ENCODE measurements around the gene ZNF268.

- no peak for TF ChIP-seq CTCF (tag by site-specific recombination; IDR thresholded peaks at IDR 0.05)
- TF ChIP-seq ZNF391 (tag by site-specific recombination; IDR thresholded peaks at IDR 0.05; ENCODE audit: borderline replicate concordance, low read depth), result no peak
- TF ChIP-seq ZNF621 (tag by site-specific recombination; IDR thresholded peaks at IDR 0.05), result no peak
- no peak for TF ChIP-seq GLIS1 (tag by site-specific recombination; IDR thresholded peaks at IDR 0.05)
- TF ChIP-seq, protein P1, sequence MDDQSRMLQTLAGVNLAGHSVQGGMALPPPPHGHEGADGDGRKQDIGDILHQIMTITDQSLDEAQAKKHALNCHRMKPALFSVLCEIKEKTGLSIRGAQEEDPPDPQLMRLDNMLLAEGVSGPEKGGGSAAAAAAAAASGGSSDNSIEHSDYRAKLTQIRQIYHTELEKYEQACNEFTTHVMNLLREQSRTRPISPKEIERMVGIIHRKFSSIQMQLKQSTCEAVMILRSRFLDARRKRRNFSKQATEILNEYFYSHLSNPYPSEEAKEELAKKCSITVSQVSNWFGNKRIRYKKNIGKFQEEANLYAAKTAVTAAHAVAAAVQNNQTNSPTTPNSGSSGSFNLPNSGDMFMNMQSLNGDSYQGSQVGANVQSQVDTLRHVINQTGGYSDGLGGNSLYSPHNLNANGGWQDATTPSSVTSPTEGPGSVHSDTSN (CRISPR knock-in tag; IDR thresholded peaks at IDR 0.05), result no peak
- TF ChIP-seq ZBTB26 (tag by site-specific recombination; optimal IDR thresholded peaks at IDR 0.05), result no peak
- TF ChIP-seq, protein P2, sequence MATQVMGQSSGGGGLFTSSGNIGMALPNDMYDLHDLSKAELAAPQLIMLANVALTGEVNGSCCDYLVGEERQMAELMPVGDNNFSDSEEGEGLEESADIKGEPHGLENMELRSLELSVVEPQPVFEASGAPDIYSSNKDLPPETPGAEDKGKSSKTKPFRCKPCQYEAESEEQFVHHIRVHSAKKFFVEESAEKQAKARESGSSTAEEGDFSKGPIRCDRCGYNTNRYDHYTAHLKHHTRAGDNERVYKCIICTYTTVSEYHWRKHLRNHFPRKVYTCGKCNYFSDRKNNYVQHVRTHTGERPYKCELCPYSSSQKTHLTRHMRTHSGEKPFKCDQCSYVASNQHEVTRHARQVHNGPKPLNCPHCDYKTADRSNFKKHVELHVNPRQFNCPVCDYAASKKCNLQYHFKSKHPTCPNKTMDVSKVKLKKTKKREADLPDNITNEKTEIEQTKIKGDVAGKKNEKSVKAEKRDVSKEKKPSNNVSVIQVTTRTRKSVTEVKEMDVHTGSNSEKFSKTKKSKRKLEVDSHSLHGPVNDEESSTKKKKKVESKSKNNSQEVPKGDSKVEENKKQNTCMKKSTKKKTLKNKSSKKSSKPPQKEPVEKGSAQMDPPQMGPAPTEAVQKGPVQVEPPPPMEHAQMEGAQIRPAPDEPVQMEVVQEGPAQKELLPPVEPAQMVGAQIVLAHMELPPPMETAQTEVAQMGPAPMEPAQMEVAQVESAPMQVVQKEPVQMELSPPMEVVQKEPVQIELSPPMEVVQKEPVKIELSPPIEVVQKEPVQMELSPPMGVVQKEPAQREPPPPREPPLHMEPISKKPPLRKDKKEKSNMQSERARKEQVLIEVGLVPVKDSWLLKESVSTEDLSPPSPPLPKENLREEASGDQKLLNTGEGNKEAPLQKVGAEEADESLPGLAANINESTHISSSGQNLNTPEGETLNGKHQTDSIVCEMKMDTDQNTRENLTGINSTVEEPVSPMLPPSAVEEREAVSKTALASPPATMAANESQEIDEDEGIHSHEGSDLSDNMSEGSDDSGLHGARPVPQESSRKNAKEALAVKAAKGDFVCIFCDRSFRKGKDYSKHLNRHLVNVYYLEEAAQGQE (tag by site-specific recombination; IDR thresholded peaks at IDR 0.05), result no peak
- no peak for TF ChIP-seq ZBTB1 (tag by site-specific recombination; IDR thresholded peaks at IDR 0.05)
- no peak for TF ChIP-seq TCF7L2 (IDR thresholded peaks at IDR 0.05; ENCODE audit: borderline replicate concordance, low read depth, low read length)
- no peak for TF ChIP-seq ZNF777 (tag by site-specific recombination; IDR thresholded peaks at IDR 0.05; ENCODE audit: borderline replicate concordance)
- TF ChIP-seq ZNF350 (tag by site-specific recombination; IDR thresholded peaks at IDR 0.05), result no peak
- no peak for TF ChIP-seq ZBTB21 (tag by site-specific recombination; IDR thresholded peaks at IDR 0.05)
- no peak for TF ChIP-seq GLI4 (tag by site-specific recombination; IDR thresholded peaks at IDR 0.05)
These were observed 51.7 kb downstream of the ZNF268 start for GRCh38 chr12:133233006-133233405.

Data from HEK293 (cell line).